CD14-positive monocyte (primary cell): ENCODE measurements around the gene RPL36A. TPM values are rescaled to one million over a fixed set of nuclear protein-coding genes. Genes with fewer than 3 reads are reported as not detected.

Experiments
- DNase-seq, 3 donors: peaks; one replicate each; pipeline ENCODE4 v3.0.0-alpha.2; 2011 to 2022
- H2AFZ ChIP-seq: 2 replicates; pipeline ENCODE4 v1.6.0; 2012; ENCODE audit warnings: mild to moderate bottlenecking, low read depth, low read length, inconsistent platforms; ENCODE audit not compliant: insufficient read depth, poor library complexity, severe bottlenecking
- H3K27ac ChIP-seq, 2 donors: 1 replicate in 1 of 2; 2 replicates in 1 of 2; pipeline ENCODE4 v1.5.1; 2012 to 2013; ENCODE audit warnings: low read length in 2 of 2, control low read depth in 1 of 2, inconsistent platforms in 1 of 2, low read depth in 1 of 2, mild to moderate bottlenecking in 1 of 2
- H3K27me3 ChIP-seq, 2 donors: one replicate each; pipeline versions ENCODE4 v1.6.0 to v1.6.1; 2011 to 2013; ENCODE audit warnings: low read length in 2 of 2; ENCODE audit not compliant: control insufficient read depth in 2 of 2, insufficient read depth in 2 of 2
- H3K36me3 ChIP-seq, 2 donors: replicated peaks in 1 of 2; 1 replicate in 1 of 2; 2 replicates in 1 of 2; pipeline versions ENCODE4 v1.5.1 to v1.6.1; 2012 to 2013; ENCODE audit warnings: low read length in 2 of 2, control low read depth in 1 of 2, inconsistent platforms in 1 of 2, mild to moderate bottlenecking in 1 of 2; ENCODE audit not compliant: insufficient read depth in 2 of 2, control insufficient read depth in 1 of 2
- H3K4me1 ChIP-seq, 2 donors: 1 replicate in 1 of 2; 2 replicates in 1 of 2; pipeline versions ENCODE4 v1.5.1 to v1.6.1; 2012 to 2013; ENCODE audit warnings: low read length in 2 of 2, control low read depth in 1 of 2, inconsistent platforms in 1 of 2, mild to moderate bottlenecking in 1 of 2, moderate library complexity in 1 of 2; ENCODE audit not compliant: insufficient read depth in 2 of 2, control insufficient read depth in 1 of 2
- H3K4me2 ChIP-seq: replicated peaks from 2 replicates; pipeline ENCODE3; 2012; ENCODE audit warnings: low read length, moderate library complexity, mild to moderate bottlenecking; ENCODE audit not compliant: poor library complexity, severe bottlenecking; ENCODE audit errors: extremely low read depth
- H3K4me3 ChIP-seq, 3 experiments: fragments of 200-600 bp in 1 of 3; sonication (generic) in 1 of 3; replicated peaks in 1 of 3; 1 replicate in 2 of 3; 2 replicates in 1 of 3; pipeline ENCODE4 v1.5.1; 2011 to 2013; ENCODE audit warnings: low read length in 3 of 3, mild to moderate bottlenecking in 3 of 3, control low read depth in 2 of 3, low read depth in 2 of 3, inconsistent platforms in 1 of 3, moderate library complexity in 1 of 3
- H3K79me2 ChIP-seq: 2 replicates; pipeline ENCODE4 v1.6.0; 2012; ENCODE audit warnings: mild to moderate bottlenecking, control low read depth, inconsistent platforms, low read length, moderate library complexity; ENCODE audit not compliant: insufficient read depth
- H3K9ac ChIP-seq: 2 replicates; pipeline ENCODE4 v1.6.0; 2017; ENCODE audit warnings: low read length, mild to moderate bottlenecking; ENCODE audit not compliant: insufficient read depth, poor library complexity, severe bottlenecking
- H3K9me3 ChIP-seq, 2 donors: replicated peaks in 1 of 2; 1 replicate in 1 of 2; 2 replicates in 1 of 2; pipeline versions ENCODE4 v1.5.1 to v1.6.1; 2012 to 2013; ENCODE audit warnings: low read length in 2 of 2, control low read depth in 1 of 2; ENCODE audit not compliant: control insufficient read depth in 1 of 2, insufficient read depth in 1 of 2
- H4K20me1 ChIP-seq: 2 replicates; pipeline ENCODE4 v1.6.0; 2012; ENCODE audit warnings: mild to moderate bottlenecking, low read length, control low read depth, moderate library complexity; ENCODE audit not compliant: insufficient read depth
- H3K27ac Mint-ChIP-seq, 7 donors: one replicate each; pipeline ENCODE4 v1.8.0; 2020; ENCODE audit warnings: mild to moderate bottlenecking in 7 of 7, mixed read lengths in 7 of 7, moderate library complexity in 6 of 7, inconsistent platforms in 2 of 7
- H3K27me3 Mint-ChIP-seq, 3 donors: one replicate each; pipeline ENCODE4 v1.8.0; 2021 to 2022; ENCODE audit warnings: low read depth in 3 of 3, mild to moderate bottlenecking in 3 of 3, mixed read lengths in 3 of 3, moderate library complexity in 3 of 3, inconsistent platforms in 1 of 3
- H3K36me3 Mint-ChIP-seq, 2 donors: one replicate each; pipeline ENCODE4 v1.8.0; 2020; ENCODE audit warnings: mixed read lengths in 2 of 2, inconsistent platforms in 1 of 2, mild to moderate bottlenecking in 1 of 2
- H3K4me1 Mint-ChIP-seq: one replicate; pipeline ENCODE4 v1.8.0; 2020; ENCODE audit warnings: mild to moderate bottlenecking, mixed read lengths
- H3K4me3 Mint-ChIP-seq, 2 donors: one replicate each; pipeline ENCODE4 v1.8.0; 2020; ENCODE audit warnings: mild to moderate bottlenecking in 2 of 2, mixed read lengths in 2 of 2, moderate library complexity in 1 of 2
- H3K9me3 Mint-ChIP-seq, 7 donors: one replicate each; pipeline ENCODE4 v1.8.0; 2020 to 2022; ENCODE audit warnings: mixed read lengths in 7 of 7, mild to moderate bottlenecking in 6 of 7, moderate library complexity in 6 of 7, inconsistent platforms in 2 of 7
- CTCF ChIP-seq: fragments of 200-600 bp; IDR thresholded peaks from one replicate; pipeline ENCODE4 v1.8.0; 2022; ENCODE audit warnings: antibody characterized with exemption, mild to moderate bottlenecking
- WGBS: methylation state at CpG from one replicate; pipeline ENCODE4 v1.1.5; 2013; ENCODE audit warnings: missing lambda C conversion rate; ENCODE audit not compliant: insufficient coverage; 5-methylcytosine and 5-hydroxymethylcytosine counted together
- intact Hi-C, 2 donors: fragments of 100-400 bp; cut with micrococcal nuclease; formaldehyde crosslinking; loops; one replicate each; pipeline versions ENCODE4 v1.15.0 to v1.15.1; 2023
- polyA plus RNA-seq, 3 donors: library from polyadenylated mRNA; depleted of rRNA in 1 of 3; unstranded in 2 of 3; stranded (reverse) in 1 of 3; fragments of 300-500 nt in 2 of 3; fragments of >200 nt in 1 of 3; fragmentation: Illumina TruSeq in 2 of 3; gene quantifications; 1 replicate in 2 of 3; 2 replicates in 1 of 3; pipeline ENCODE4 v1.2.3, GENCODE V29; 2012 to 2021

Gene RPL36A
- polyA plus RNA-seq, 3 donors = 833 to 2,390 (median 875) TPM

- H3K27ac Mint-ChIP-seq = peak overlapping the region in 1 of 7 donors; percentile 48
- intact Hi-C loops = no loop called here
- H3K9me3 ChIP-seq = no peaks in the 10 kb centered on the region
- H3K27me3 ChIP-seq = no peaks in the 10 kb centered on the region
- no peak for DNase-seq
- no peak overlapping the region for H2AFZ ChIP-seq
- 80% methylated on average over 1 of the region's 5 CpGs for WGBS
- H3K36me3 ChIP-seq = peaks cover 84 to 98% of the 10 kb centered on the region in 2 donors
- no peak overlapping the region for H3K27ac ChIP-seq
- H3K27me3 Mint-ChIP-seq = peaks cover 0 to 2% (median 1%) of the 10 kb centered on the region in 3 donors
- H3K4me3 Mint-ChIP-seq = no peak overlapping the region
- H3K4me2 ChIP-seq = no peak overlapping the region
- H3K79me2 ChIP-seq = no peaks in the 10 kb centered on the region
- H3K4me3 ChIP-seq = no peak overlapping the region
- no peaks in the 10 kb centered on the region for H3K9me3 Mint-ChIP-seq
- no peaks in the 10 kb centered on the region for H3K4me1 Mint-ChIP-seq
- peaks cover 82 to 94% of the 10 kb centered on the region in 2 donors for H3K36me3 Mint-ChIP-seq
- TF ChIP-seq CTCF = peak; percentile 21
- H3K4me1 ChIP-seq = no peaks in the 10 kb centered on the region
- H3K9ac ChIP-seq = no peak overlapping the region
- H4K20me1 ChIP-seq = no peaks in the 10 kb centered on the region
Measured at GRCh38 chrX:101357166-101357795, 33.5 kb upstream of the RPL36A start.

- Histone ChIP-seq H3K9me3 (no peaks in the 10 kb centered on the region), H2AFZ (no peak overlapping the region), H3K4me3 (no peak overlapping the region), H3K27me3 (no peaks in the 10 kb centered on the region), H3K9ac (no peak overlapping the region), H4K20me1 (no peaks in the 10 kb centered on the region), H3K4me2 (no peak overlapping the region), H3K27ac (no peak overlapping the region), H3K4me1 (no peaks in the 10 kb centered on the region), H3K79me2 (no peaks in the 10 kb centered on the region), H3K36me3 (peaks cover 73 to 92% of the 10 kb centered on the region in 2 donors)
- H3K27ac Mint-ChIP-seq = peak overlapping the region in 1 of 7 donors; percentile 18
- no peak for TF ChIP-seq CTCF
- H3K36me3 Mint-ChIP-seq = peaks cover 77 to 89% of the 10 kb centered on the region in 2 donors
- intact Hi-C loops = no loop called here
- peaks cover 0 to 1% (median 0%) of the 10 kb centered on the region in 3 donors for H3K27me3 Mint-ChIP-seq
- no peaks in the 10 kb centered on the region for H3K9me3 Mint-ChIP-seq
- no peak for DNase-seq
- no CpG with 5 or more reads among the region's 1 CpG for WGBS
- no peaks in the 10 kb centered on the region for H3K4me1 Mint-ChIP-seq
- H3K4me3 Mint-ChIP-seq = no peak overlapping the region
Measured at GRCh38 chrX:101359966-101360365, 30.8 kb upstream of the RPL36A start.
